Measurements from ENCODE around the gene GRAMD1B.

Gene GRAMD1B

DNA sequence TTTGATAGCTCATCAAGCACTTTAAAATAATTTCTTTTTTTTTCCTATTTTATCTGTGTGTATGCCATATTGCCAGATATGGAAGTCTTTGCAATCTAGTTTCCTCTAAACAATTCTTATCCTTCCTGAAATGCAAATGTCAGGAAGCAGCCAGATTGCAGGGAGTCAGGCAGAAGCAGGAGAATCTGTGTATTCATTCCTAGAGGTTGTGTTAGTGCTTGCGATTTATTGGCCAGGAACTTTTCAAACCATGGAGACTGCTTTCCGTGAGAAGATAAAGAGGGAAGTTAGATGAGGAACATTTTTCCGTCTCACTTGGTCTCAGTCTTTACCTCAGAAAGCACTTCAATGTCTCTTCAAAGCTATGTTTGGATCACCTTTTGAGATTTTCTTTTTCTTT lies 91.9 kb downstream of the GRAMD1B start:
- H3K4me3 ChIP-seq (ENCODE audit: low read depth, low read length) = no peak overlapping the region
- TF ChIP-seq POLR2A (IDR thresholded peaks at IDR 0.05; ENCODE audit: extremely low read depth, insufficient read length) (no peak), MYC (IDR thresholded peaks at IDR 0.05; ENCODE audit: low read depth, low read length) (no peak)
- TF ChIP-seq, protein P1, sequence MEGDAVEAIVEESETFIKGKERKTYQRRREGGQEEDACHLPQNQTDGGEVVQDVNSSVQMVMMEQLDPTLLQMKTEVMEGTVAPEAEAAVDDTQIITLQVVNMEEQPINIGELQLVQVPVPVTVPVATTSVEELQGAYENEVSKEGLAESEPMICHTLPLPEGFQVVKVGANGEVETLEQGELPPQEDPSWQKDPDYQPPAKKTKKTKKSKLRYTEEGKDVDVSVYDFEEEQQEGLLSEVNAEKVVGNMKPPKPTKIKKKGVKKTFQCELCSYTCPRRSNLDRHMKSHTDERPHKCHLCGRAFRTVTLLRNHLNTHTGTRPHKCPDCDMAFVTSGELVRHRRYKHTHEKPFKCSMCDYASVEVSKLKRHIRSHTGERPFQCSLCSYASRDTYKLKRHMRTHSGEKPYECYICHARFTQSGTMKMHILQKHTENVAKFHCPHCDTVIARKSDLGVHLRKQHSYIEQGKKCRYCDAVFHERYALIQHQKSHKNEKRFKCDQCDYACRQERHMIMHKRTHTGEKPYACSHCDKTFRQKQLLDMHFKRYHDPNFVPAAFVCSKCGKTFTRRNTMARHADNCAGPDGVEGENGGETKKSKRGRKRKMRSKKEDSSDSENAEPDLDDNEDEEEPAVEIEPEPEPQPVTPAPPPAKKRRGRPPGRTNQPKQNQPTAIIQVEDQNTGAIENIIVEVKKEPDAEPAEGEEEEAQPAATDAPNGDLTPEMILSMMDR (IDR thresholded peaks at IDR 0.05; ENCODE audit: low read depth, low read length) = no peak
- TF ChIP-seq, protein P2, sequence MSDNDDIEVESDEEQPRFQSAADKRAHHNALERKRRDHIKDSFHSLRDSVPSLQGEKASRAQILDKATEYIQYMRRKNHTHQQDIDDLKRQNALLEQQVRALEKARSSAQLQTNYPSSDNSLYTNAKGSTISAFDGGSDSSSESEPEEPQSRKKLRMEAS (IDR thresholded peaks at IDR 0.05; ENCODE audit: low read depth, low read length) = no peak
- DNase-seq (ENCODE audit: low read depth) = no peak

DNA sequence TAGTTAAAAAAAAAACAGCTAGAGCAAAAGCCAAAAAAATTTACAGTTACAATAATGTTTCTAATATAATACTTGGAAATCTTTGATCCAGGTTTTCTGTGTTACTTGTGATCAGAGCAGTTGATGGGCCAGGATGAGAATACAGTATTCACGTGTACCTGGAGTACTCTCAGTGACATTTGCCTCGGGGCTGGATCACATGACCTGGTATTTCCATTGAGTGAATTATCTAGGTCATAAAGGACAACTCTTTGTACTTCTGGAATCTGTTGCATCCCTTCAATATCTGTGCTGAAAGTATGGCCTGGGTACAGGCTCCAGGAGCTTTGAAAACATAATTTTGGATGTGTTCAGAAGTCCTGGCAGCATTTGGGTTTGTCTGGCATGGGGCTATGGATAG lies 93.5 kb downstream of the GRAMD1B start:
- TF ChIP-seq, protein P1 (IDR thresholded peaks at IDR 0.05; ENCODE audit: low read depth, low read length) = no peak
- DNase-seq (ENCODE audit: low read depth) = no peak
- no peak overlapping the region for H3K4me3 ChIP-seq (ENCODE audit: low read depth, low read length)

DNA sequence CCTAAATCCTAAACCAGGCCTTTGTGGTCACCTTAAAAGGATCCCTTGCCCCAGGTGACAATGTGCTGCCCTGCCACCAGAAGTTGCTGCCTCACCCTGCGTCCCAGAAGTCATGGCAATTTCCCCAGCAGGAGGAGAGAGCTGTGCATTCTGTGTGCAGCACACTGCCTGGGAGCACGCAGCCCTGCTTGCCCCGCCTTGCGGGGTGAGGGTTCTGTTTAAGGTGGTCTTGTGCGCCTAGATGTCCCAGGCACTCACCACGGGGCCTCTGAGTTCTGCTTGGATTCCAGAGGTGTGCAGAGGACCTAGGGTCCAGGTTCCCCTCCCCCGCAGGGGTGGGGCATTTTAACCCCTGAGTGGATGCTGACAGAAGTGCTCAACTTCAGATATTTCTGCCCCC lies 95.0 kb downstream of the GRAMD1B start:
- no peak for TF ChIP-seq POLR2A (IDR thresholded peaks at IDR 0.05; ENCODE audit: extremely low read depth, insufficient read length)
- TF ChIP-seq, protein P1 (IDR thresholded peaks at IDR 0.05; ENCODE audit: low read depth, low read length) = no peak
- TF ChIP-seq, protein P2 (IDR thresholded peaks at IDR 0.05; ENCODE audit: low read depth, low read length) = no peak
- TF ChIP-seq MYC (IDR thresholded peaks at IDR 0.05; ENCODE audit: low read depth, low read length) = no peak
- H3K4me3 ChIP-seq (ENCODE audit: low read depth, low read length) = no peak overlapping the region
- DNase-seq (ENCODE audit: low read depth) = no peak

DNA sequence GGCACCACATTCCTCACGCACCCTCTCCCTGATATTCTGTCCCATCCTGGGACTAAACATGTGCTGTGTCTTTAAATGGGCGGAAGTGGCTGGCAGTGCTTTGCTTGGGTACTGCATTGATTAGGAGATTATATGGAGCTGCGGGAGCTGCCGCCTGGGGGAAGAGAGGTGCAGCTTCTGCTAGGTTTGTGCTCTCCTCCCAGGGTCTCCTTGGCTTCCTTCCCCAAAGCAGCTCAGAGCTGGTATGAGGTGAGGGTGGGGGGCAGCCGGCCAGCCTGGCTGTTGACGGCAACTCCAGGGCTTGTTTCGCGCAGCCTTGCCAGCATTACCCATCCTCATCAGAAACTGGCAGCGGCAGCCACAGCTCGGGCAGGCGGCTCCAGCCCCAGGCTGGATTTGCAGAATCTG lies 95.4 kb downstream of the GRAMD1B start:
- no peak overlapping the region for H3K4me3 ChIP-seq (ENCODE audit: low read depth, low read length)
- no peak for DNase-seq (ENCODE audit: low read depth)
- TF ChIP-seq POLR2A (IDR thresholded peaks at IDR 0.05; ENCODE audit: extremely low read depth, insufficient read length) (no peak), MYC (IDR thresholded peaks at IDR 0.05; ENCODE audit: low read depth, low read length) (no peak)
- TF ChIP-seq, protein P1 (IDR thresholded peaks at IDR 0.05; ENCODE audit: low read depth, low read length) = no peak
- TF ChIP-seq, protein P2 (IDR thresholded peaks at IDR 0.05; ENCODE audit: low read depth, low read length) = no peak

DNA sequence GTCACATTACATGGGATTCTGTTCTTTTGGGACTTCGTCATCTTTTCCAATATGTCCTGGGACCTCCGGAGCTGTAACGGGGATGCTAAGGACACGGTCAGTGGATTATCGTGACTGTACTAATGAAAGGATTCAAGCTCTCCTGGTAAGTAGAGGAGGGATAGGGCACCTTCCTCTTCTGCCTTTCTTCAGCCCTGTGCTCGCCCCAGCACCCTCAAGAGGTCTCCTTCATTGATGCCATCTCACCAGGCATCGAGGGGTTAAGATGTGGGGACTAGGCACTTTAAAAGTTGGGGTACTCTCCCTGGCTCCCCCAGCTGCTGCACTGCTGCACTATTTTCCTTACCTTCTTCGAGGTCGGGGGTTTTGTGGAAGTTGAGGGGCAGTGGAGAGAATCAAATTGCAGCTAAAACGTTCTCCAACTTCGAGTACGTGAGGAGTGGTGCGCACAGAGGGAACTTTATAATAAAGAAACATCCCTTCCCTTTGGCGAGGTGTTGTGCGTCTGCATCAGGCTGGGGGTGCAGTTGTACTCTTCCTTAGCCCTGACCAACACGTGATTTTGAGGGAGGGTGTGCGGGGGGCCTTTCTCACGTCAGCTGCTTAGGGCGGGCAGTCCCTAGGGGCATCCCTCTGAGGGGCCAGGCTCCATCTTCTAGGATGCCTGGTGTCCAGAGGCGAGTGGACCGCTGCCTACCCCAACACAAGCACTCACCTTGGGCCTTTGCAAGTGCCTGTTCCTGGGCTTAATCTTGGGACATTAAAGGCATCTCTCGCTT lies 96.1 kb downstream of the GRAMD1B start:
- TF ChIP-seq POLR2A (IDR thresholded peaks at IDR 0.05; ENCODE audit: extremely low read depth, insufficient read length) (no peak), MYC (IDR thresholded peaks at IDR 0.05; ENCODE audit: low read depth, low read length) (no peak)
- TF ChIP-seq, protein P1 (IDR thresholded peaks at IDR 0.05; ENCODE audit: low read depth, low read length) = no peak
- TF ChIP-seq, protein P2 (IDR thresholded peaks at IDR 0.05; ENCODE audit: low read depth, low read length) = no peak
- H3K4me3 ChIP-seq (ENCODE audit: low read depth, low read length) = no peak overlapping the region
- DNase-seq (ENCODE audit: low read depth) = no peak
